ENCODE measurements around the gene PPP2R2D.

PPP2R2D gene

DNA sequence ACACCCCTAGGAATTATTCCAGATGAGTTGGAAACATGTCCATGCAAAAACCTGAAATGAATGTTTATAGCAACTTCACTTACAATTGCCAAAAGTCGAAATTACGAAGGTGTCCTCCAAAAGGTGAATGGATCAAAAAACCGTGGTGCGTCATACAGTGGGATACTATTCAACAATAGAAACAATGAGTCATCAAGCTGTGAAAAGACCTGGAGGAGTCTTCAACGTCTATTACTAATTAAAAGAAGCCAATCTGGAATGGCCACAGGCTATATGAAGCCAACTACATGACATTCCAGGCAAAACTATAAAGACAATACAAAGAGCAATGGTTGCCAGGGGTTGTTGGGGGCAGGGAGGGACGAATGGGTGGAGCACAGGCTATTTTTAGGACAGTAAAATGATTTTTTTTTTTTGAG is 12.6 kb upstream of the PPP2R2D start:
- TF ChIP-seq, protein P1, sequence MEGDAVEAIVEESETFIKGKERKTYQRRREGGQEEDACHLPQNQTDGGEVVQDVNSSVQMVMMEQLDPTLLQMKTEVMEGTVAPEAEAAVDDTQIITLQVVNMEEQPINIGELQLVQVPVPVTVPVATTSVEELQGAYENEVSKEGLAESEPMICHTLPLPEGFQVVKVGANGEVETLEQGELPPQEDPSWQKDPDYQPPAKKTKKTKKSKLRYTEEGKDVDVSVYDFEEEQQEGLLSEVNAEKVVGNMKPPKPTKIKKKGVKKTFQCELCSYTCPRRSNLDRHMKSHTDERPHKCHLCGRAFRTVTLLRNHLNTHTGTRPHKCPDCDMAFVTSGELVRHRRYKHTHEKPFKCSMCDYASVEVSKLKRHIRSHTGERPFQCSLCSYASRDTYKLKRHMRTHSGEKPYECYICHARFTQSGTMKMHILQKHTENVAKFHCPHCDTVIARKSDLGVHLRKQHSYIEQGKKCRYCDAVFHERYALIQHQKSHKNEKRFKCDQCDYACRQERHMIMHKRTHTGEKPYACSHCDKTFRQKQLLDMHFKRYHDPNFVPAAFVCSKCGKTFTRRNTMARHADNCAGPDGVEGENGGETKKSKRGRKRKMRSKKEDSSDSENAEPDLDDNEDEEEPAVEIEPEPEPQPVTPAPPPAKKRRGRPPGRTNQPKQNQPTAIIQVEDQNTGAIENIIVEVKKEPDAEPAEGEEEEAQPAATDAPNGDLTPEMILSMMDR (IDR thresholded peaks at IDR 0.05; ENCODE audit: low read length, missing control alignments), result no peak
- H3K4me3 ChIP-seq (replicated peaks; ENCODE audit: low read depth, low read length), result no peak overlapping the region
- no peak for DNase-seq (ENCODE audit: low read depth)

DNA sequence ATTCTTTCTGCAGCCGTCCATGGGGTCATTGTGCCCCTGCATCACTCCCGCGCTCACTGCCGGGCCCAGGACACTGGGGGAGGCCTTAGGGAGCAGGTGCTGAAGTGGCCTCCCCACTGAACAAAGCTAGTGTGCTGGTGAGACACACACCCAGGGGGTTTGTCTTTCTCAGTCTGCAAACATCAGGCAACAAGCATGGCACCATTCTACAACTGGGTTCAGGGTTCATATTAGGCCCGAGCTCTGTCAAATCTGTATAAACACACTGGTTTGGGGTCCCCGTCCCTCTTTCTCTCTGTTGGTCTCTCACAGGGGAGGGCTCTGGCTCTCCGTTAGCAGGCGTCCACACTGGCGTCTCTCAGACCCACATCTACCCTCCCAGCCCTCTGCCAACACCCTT is 11.1 kb upstream of the PPP2R2D start:
- no peak for DNase-seq (ENCODE audit: low read depth)
- TF ChIP-seq, protein P1 (IDR thresholded peaks at IDR 0.05; ENCODE audit: low read length, missing control alignments), result no peak
- no peak overlapping the region for H3K4me3 ChIP-seq (replicated peaks; ENCODE audit: low read depth, low read length)

DNA sequence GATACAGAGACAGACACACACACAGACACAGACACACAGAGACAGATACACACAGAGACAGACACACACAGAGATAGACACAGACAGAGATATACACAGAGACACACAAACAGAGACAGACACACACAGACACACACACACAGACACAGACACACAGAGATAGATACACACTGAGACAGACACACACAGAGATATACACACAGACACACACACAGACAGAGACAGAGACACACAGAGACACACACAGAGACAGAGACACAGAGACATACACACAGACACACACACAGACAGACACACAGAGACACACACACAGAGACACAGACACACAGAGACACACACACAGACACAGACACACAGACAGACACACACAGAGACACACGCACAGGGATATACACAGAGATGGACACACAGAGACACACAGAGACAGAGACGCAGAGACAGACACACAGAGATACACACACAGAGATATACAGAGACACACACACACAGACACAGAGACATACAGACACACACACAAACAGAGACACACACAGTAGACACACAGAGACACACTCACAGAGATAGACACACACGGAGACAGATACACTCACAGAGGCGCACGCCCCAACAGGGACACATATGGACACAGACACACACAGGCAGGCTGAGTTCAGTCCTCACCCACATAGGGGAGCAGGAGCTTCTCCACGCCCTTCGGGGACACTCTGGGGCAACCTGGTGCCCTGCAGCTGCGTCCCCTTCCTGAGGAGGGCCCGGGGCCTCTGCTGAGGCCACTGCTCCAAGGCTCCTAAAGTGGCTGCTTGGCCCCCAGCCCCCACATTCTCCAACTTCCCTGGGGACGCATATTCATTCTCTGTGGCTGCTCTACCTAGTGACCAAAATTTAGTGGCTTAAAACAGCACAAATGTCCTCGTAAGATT is 10.3 kb upstream of the PPP2R2D start:
- no peak for DNase-seq (ENCODE audit: low read depth)
- TF ChIP-seq, protein P1 (IDR thresholded peaks at IDR 0.05; ENCODE audit: low read length, missing control alignments), result no peak
- no peak overlapping the region for H3K4me3 ChIP-seq (replicated peaks; ENCODE audit: low read depth, low read length)

DNA sequence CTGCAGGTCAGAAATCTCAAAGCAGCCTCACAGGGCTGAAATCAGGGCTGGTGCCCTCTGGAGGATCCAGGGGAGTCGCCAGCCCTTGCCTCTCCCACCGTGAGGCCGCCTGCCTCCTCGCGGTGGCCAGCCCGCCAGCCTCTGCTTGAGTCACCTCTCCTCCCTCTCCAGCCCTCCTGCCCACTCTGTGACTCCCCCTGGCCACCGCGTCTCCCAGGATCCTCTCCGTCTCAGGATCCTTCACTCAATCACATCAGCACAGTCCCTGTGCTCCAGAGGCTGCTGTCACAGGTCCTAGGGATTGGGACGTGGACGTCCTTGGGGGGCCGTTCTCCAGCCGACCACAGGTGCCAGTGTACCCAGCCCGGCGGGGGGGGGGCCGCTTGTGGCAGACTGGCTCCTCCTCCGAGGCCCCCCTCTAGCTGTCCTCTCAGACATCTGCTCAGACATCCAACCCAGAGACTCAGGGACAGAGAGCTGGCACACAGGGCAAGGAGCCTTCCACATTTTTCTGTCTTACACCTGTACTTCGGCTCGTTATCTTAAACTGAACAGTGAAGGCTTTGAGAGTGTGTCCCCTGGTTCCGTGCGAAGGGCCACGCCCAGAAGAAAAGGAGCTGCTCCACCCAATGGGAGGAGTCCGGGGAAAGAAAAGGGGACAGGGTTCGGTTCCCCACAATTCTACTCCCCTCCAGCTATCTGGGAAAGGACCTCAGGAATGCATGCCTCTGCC is 9.4 kb upstream of the PPP2R2D start:
- no peak for DNase-seq (ENCODE audit: low read depth)
- TF ChIP-seq, protein P1 (IDR thresholded peaks at IDR 0.05; ENCODE audit: low read length, missing control alignments), result peak; percentile 4
- H3K4me3 ChIP-seq (replicated peaks; ENCODE audit: low read depth, low read length), result no peak overlapping the region

DNA sequence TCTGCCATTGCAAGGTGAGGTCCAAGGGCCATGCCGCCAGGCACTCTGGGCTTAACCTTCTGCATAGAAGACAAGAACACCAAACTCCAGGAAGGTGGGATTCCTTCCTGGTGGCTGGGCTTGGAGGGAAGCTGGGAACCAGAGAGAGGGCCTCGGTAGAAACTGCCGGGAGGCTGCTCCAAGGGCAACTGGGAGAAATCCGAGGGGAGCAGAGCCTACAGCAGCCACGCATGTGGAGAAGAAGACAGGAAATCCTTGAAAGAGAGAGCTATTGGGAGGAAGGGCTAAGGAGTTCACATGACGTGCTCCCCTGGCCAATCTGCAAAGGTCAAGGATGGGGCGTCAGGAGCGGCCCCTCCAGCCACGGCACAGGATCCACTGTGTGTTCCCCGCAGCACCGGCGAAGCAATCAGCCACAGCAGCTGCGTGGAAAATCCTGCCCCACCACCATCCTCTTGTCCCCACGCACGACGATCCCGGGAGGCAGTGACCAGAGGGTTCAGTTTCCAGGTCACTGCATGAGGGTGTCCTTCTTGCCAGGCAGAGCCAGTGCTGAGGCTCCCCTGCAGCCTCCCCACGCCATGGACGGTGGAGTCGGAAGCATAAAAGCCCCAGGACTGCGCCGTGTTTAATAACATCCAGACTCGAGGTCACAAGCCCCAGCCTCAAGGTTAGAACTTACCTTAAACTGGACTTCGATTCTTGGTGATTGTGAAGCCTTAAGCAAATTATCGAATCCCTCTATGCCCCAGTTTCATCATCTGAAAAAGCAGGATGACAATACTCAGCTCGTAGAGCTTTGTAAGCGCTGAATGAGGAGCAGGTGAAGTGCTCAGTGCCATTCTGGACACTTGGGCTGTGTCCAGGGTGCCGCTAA is 8.6 kb upstream of the PPP2R2D start:
- H3K4me3 ChIP-seq (replicated peaks; ENCODE audit: low read depth, low read length), result no peak overlapping the region
- TF ChIP-seq, protein P1 (IDR thresholded peaks at IDR 0.05; ENCODE audit: low read length, missing control alignments), result no peak
- no peak for DNase-seq (ENCODE audit: low read depth)

DNA sequence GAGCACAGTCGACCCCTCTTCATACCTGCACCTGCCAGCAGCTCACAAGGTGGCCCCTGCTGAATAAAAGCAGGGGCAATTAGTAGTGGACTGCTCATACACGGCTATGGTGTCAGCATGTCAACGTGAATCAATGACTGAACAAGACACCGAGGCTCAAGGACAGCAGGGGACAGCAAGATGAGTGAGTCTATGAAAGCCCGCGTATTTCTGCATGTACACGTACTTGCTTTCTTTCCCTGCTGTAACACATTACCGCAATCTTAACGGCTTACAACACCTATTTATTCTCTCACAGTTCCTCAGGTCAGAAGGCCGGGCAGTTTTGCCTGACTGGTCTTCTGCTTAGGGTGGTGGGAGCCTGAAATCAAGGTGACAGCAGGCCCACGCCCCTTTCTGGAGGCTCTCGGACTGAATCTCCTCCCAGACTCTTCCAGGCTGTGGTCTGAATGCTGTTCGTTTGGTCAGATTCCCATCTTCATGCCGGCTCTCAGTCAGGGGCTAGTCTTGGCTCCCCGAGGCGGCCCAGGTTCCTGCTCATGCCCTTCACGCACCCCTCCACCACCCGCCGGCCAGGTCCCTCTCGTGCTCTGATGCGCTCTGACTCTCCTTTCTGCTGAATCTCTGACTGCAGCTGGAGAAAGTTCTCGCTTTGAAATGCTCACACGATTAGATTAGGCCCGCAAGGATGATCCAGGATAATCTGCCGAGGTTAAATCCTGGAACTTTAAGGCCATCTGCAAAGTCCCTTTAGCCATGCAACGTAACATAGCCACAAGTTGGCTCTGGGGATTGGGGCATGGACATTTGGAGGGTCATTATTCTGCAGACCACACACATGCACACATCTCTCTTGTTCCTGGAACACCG is 7.8 kb upstream of the PPP2R2D start:
- TF ChIP-seq, protein P1 (IDR thresholded peaks at IDR 0.05; ENCODE audit: low read length, missing control alignments), result no peak
- no peak for DNase-seq (ENCODE audit: low read depth)
- H3K4me3 ChIP-seq (replicated peaks; ENCODE audit: low read depth, low read length), result no peak overlapping the region

Measured in fibroblast of pulmonary artery (primary cell).